ENCODE data around the gene ASPSCR1. TPM values are rescaled to one million over a fixed set of nuclear protein-coding genes. Genes with fewer than 3 reads are reported as not detected.
A peak's percentile ranks its signal among the peaks of the same experiment; 100 is the strongest.
"Not testable (repeated sequence)": the region's sequence is repeated elsewhere in the genome, so short reads cannot be mapped to it uniquely, and the experiment has no call there.

ASPSCR1 gene
- total and polyA plus RNA-seq, 9 of the 15 experiments (the other 6 are each of a cell fraction or from before 2014, with no cell fraction given), result 0.90 to 36.9 (median 11.6) TPM

GRCh38 chr17:81953443-81953842 lies 24.0 kb upstream of the ASPSCR1 start (continued):
- TF ChIP-seq, protein P1, sequence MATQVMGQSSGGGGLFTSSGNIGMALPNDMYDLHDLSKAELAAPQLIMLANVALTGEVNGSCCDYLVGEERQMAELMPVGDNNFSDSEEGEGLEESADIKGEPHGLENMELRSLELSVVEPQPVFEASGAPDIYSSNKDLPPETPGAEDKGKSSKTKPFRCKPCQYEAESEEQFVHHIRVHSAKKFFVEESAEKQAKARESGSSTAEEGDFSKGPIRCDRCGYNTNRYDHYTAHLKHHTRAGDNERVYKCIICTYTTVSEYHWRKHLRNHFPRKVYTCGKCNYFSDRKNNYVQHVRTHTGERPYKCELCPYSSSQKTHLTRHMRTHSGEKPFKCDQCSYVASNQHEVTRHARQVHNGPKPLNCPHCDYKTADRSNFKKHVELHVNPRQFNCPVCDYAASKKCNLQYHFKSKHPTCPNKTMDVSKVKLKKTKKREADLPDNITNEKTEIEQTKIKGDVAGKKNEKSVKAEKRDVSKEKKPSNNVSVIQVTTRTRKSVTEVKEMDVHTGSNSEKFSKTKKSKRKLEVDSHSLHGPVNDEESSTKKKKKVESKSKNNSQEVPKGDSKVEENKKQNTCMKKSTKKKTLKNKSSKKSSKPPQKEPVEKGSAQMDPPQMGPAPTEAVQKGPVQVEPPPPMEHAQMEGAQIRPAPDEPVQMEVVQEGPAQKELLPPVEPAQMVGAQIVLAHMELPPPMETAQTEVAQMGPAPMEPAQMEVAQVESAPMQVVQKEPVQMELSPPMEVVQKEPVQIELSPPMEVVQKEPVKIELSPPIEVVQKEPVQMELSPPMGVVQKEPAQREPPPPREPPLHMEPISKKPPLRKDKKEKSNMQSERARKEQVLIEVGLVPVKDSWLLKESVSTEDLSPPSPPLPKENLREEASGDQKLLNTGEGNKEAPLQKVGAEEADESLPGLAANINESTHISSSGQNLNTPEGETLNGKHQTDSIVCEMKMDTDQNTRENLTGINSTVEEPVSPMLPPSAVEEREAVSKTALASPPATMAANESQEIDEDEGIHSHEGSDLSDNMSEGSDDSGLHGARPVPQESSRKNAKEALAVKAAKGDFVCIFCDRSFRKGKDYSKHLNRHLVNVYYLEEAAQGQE (IDR thresholded peaks at IDR 0.05; ENCODE audit: borderline replicate concordance), result peak; percentile 63; the same call in 1 of the 2 replicates
- TF ChIP-seq, protein P1 (CRISPR knock-in tag; IDR thresholded peaks at IDR 0.05; ENCODE audit: low read depth), result not testable (repeated sequence)

All from K562 (cell line).